H9 (cell line): ENCODE results near the gene MARCHF3. TPM values are rescaled to one million over a fixed set of nuclear protein-coding genes. Genes with fewer than 3 reads are reported as not detected.

Experiments used
- DNase-seq: peaks from one replicate; pipeline ENCODE4 v3.0.0-alpha.2; 2017
- H2AFZ ChIP-seq: one replicate; pipeline ENCODE4 v1.6.1; 2013; ENCODE audit warnings: mild to moderate bottlenecking, low read length, control low read depth, moderate library complexity
- H2AK5ac ChIP-seq: 2 replicates; pipeline ENCODE4 v1.6.1; 2013; ENCODE audit warnings: low read length, control low read depth, mixed read lengths; ENCODE audit not compliant: insufficient read length
- H2BK120ac ChIP-seq: one replicate; pipeline ENCODE4 v1.6.1; 2013; ENCODE audit warnings: low read depth, mild to moderate bottlenecking, low read length, control low read depth, inconsistent platforms; ENCODE audit not compliant: poor library complexity, severe bottlenecking
- H2BK12ac ChIP-seq: 2 replicates; pipeline ENCODE4 v1.6.1; 2013; ENCODE audit warnings: low read length, control low read depth, mixed read lengths, low read depth; ENCODE audit not compliant: insufficient read length
- H2BK15ac ChIP-seq: 2 replicates; pipeline ENCODE4 v1.6.1; 2013; ENCODE audit warnings: low read depth, low read length, control low read depth
- H2BK20ac ChIP-seq: one replicate; pipeline ENCODE4 v1.6.1; 2013; ENCODE audit warnings: low read depth, mild to moderate bottlenecking, low read length, control low read depth, inconsistent platforms; ENCODE audit not compliant: poor library complexity, severe bottlenecking
- H2BK5ac ChIP-seq: 2 replicates; pipeline ENCODE4 v1.6.1; 2013; ENCODE audit warnings: low read length, control low read depth, mixed read lengths; ENCODE audit not compliant: insufficient read length
- H3K14ac ChIP-seq: 2 replicates; pipeline ENCODE4 v1.6.1; 2013; ENCODE audit warnings: low read length, control low read depth; ENCODE audit not compliant: insufficient read depth
- H3K18ac ChIP-seq: 2 replicates; pipeline ENCODE4 v1.6.1; 2013; ENCODE audit warnings: low read depth, mild to moderate bottlenecking, mixed read lengths, low read length, control low read depth; ENCODE audit not compliant: insufficient read length
- H3K23ac ChIP-seq: 2 replicates; pipeline ENCODE4 v1.6.1; 2013; ENCODE audit warnings: low read length, control low read depth, mixed read lengths, low read depth; ENCODE audit not compliant: insufficient read length
- H3K23me2 ChIP-seq: 2 replicates; pipeline ENCODE4 v1.6.1; 2013; ENCODE audit warnings: low read depth, mild to moderate bottlenecking, mixed read lengths, low read length, control low read depth; ENCODE audit not compliant: insufficient read length, poor library complexity, severe bottlenecking
- H3K27ac ChIP-seq: 2 replicates; pipeline ENCODE4 v1.5.1; 2013; ENCODE audit warnings: low read length, control low read depth, mixed read lengths, low read depth; ENCODE audit not compliant: insufficient read length
- H3K27me3 ChIP-seq: 2 replicates; pipeline ENCODE4 v1.6.1; 2013; ENCODE audit warnings: low read length, control low read depth, inconsistent platforms; ENCODE audit not compliant: insufficient read depth
- H3K4ac ChIP-seq: 2 replicates; pipeline ENCODE4 v1.6.1; 2013; ENCODE audit warnings: low read depth, mild to moderate bottlenecking, control low read depth, inconsistent platforms, low read length, moderate library complexity
- H3K4me1 ChIP-seq: 2 replicates; pipeline ENCODE4 v1.6.1; 2013; ENCODE audit warnings: low read length, control low read depth, inconsistent platforms; ENCODE audit not compliant: insufficient read depth
- H3K4me2 ChIP-seq: 2 replicates; pipeline ENCODE4 v1.6.1; 2013; ENCODE audit warnings: low read length, control low read depth, mixed read lengths; ENCODE audit not compliant: insufficient read length, insufficient read depth
- H3K56ac ChIP-seq: 2 replicates; pipeline ENCODE4 v1.6.1; 2013; ENCODE audit warnings: low read depth, mild to moderate bottlenecking, mixed read lengths, low read length, control low read depth; ENCODE audit not compliant: insufficient read length
- H3K79me1 ChIP-seq: 2 replicates; pipeline ENCODE4 v1.6.1; 2013; ENCODE audit warnings: low read depth, mild to moderate bottlenecking, moderate library complexity, low read length, control low read depth, inconsistent platforms; ENCODE audit not compliant: insufficient read depth, poor library complexity, severe bottlenecking
- H3K79me2 ChIP-seq: 2 replicates; pipeline ENCODE4 v1.6.1; 2013; ENCODE audit warnings: low read length, control low read depth, inconsistent platforms; ENCODE audit not compliant: insufficient read depth
- H3K9ac ChIP-seq: 2 replicates; pipeline ENCODE4 v1.6.1; 2013; ENCODE audit warnings: low read length, control low read depth, mixed read lengths; ENCODE audit not compliant: insufficient read length; ENCODE audit errors: extremely low read depth
- H3K9me3 ChIP-seq: one replicate; pipeline ENCODE4 v1.6.1; 2013; ENCODE audit warnings: low read depth, low read length, inconsistent platforms; ENCODE audit not compliant: control insufficient read depth
- H3T11ph ChIP-seq: one replicate; pipeline ENCODE4 v1.6.1; 2013; ENCODE audit warnings: mild to moderate bottlenecking, low read length, control low read depth, inconsistent platforms
- H4K20me1 ChIP-seq: one replicate; pipeline ENCODE4 v1.6.1; 2013; ENCODE audit not compliant: control insufficient read depth, insufficient read length, insufficient read depth
- H4K5ac ChIP-seq: 2 replicates; pipeline ENCODE4 v1.6.1; 2013; ENCODE audit warnings: low read depth, mild to moderate bottlenecking, mixed read lengths, low read length, control low read depth; ENCODE audit not compliant: insufficient read length
- H4K8ac ChIP-seq: replicated peaks from 2 replicates; pipeline ENCODE4 v1.6.1; 2013; ENCODE audit warnings: low read length, control low read depth, mixed read lengths, low read depth; ENCODE audit not compliant: insufficient read length
- H4K91ac ChIP-seq: 2 replicates; pipeline ENCODE4 v1.6.1; 2013; ENCODE audit warnings: low read depth, mild to moderate bottlenecking, moderate library complexity, mixed read lengths, low read length, control low read depth; ENCODE audit not compliant: insufficient read length
- H3K27ac Mint-ChIP-seq, 3 experiments: 2 replicates in 2 of 3; 3 replicates in 1 of 3; pipeline ENCODE4 v1.8.0; 2020 to 2021; ENCODE audit warnings: mixed read lengths in 3 of 3, mild to moderate bottlenecking in 1 of 3, moderate library complexity in 1 of 3
- H3K27me3 Mint-ChIP-seq: 2 replicates; pipeline ENCODE4 v1.8.0; 2021; ENCODE audit warnings: low read depth, mild to moderate bottlenecking, moderate library complexity, mixed read lengths
- H3K36me3 Mint-ChIP-seq, 3 experiments: 2 replicates in 2 of 3; 3 replicates in 1 of 3; pipeline ENCODE4 v1.8.0; 2020 to 2021; ENCODE audit warnings: low read depth in 3 of 3, mixed read lengths in 3 of 3; ENCODE audit not compliant: insufficient read depth in 1 of 3
- H3K4me1 Mint-ChIP-seq, 2 experiments: 2 replicates each; pipeline ENCODE4 v1.8.0; 2020; ENCODE audit warnings: mixed read lengths in 2 of 2
- H3K4me3 Mint-ChIP-seq, 2 experiments: 2 replicates in 1 of 2; 3 replicates in 1 of 2; pipeline ENCODE4 v1.8.0; 2020 to 2021; ENCODE audit warnings: mild to moderate bottlenecking in 2 of 2, mixed read lengths in 2 of 2, moderate library complexity in 1 of 2
- H3K9me3 Mint-ChIP-seq, 2 experiments: 2 replicates in 1 of 2; 3 replicates in 1 of 2; pipeline ENCODE4 v1.8.0; 2020; ENCODE audit warnings: mild to moderate bottlenecking in 2 of 2, mixed read lengths in 2 of 2, moderate library complexity in 1 of 2
- CTCF ChIP-seq: fragments of 200-600 bp; sonication (generic); conservative IDR thresholded peaks from 3 replicates; pipeline ENCODE4 v1.8.0; 2021; ENCODE audit warnings: antibody characterized with exemption, mild to moderate bottlenecking
- WGBS: extraction: QIAGEN DNeasy Blood & Tissue Kit; methylation state at CpG from one replicate; pipeline ENCODE4 v1.1.7; 2013; ENCODE audit warnings: missing lambda C conversion rate, low lambda C conversion rate, mixed read lengths; ENCODE audit not compliant: insufficient read length; ENCODE audit errors: extremely low coverage; 5-methylcytosine and 5-hydroxymethylcytosine counted together
- total RNA-seq: library from RNA; stranded (reverse); gene quantifications from 2 replicates; pipeline ENCODE4 v1.2.1, GENCODE V29; 2021

MARCHF3 gene
- total RNA-seq, 1 experiment from 2014 or later: 17.7 TPM

GRCh38 chr5:126852091-126852571 is 178.2 kb downstream of the MARCHF3 start:
- DNase-seq: no peak
- no peak overlapping the region for H3K14ac ChIP-seq
- peaks cover 41 to 51% of the 10 kb centered on the region in 2 experiments for H3K4me1 Mint-ChIP-seq
- no peak overlapping the region for H2BK12ac ChIP-seq
- no peak overlapping the region for H3K23ac ChIP-seq
- peaks cover 17% of the 10 kb centered on the region for H3K4me1 ChIP-seq
- H3K27me3 Mint-ChIP-seq: no peaks in the 10 kb centered on the region
- H3K23me2 ChIP-seq: no peaks in the 10 kb centered on the region
- H2AFZ ChIP-seq: no peak overlapping the region
- H4K8ac ChIP-seq: no peak overlapping the region
- no peak for TF ChIP-seq CTCF
- no peak overlapping the region for H2BK20ac ChIP-seq
- H4K20me1 ChIP-seq: no peaks in the 10 kb centered on the region
- H3K79me2 ChIP-seq: no peaks in the 10 kb centered on the region
- H3K9me3 Mint-ChIP-seq: peaks cover 3 to 8% of the 10 kb centered on the region in 2 experiments; a peak in 1 of 5 replicates
- H3K27me3 ChIP-seq: no peaks in the 10 kb centered on the region
- H2BK120ac ChIP-seq: no peak overlapping the region
- H2BK15ac ChIP-seq: no peak overlapping the region
- H4K5ac ChIP-seq: no peak overlapping the region
- no peaks in the 10 kb centered on the region for H3K79me1 ChIP-seq
- no peak overlapping the region for H3K9ac ChIP-seq
- no peak overlapping the region for H3K4me3 Mint-ChIP-seq
- H3K27ac Mint-ChIP-seq: peak overlapping the region; percentile 62 to 94 (median 78); a peak in 4 of 7 replicates
- no peak overlapping the region for H3K18ac ChIP-seq
- no CpG with 5 or more reads among the region's 4 CpGs for WGBS
- H3K36me3 Mint-ChIP-seq: peaks cover 24 to 30% (median 24%) of the 10 kb centered on the region in 3 experiments
- no peak overlapping the region for H4K91ac ChIP-seq
- H3K27ac ChIP-seq: no peak overlapping the region
- H3K56ac ChIP-seq: no peak overlapping the region
- H2BK5ac ChIP-seq: no peak overlapping the region
- H3K9me3 ChIP-seq: no peaks in the 10 kb centered on the region
- H3T11ph ChIP-seq: no peak overlapping the region
- no peak overlapping the region for H3K4ac ChIP-seq
- H2AK5ac ChIP-seq: no peak overlapping the region
- no peak overlapping the region for H3K4me2 ChIP-seq
